Measurements from ENCODE around the gene DSCAM. TPM values are rescaled to one million over a fixed set of nuclear protein-coding genes. Genes with fewer than 3 reads are reported as not detected.

The DSCAM gene
- total RNA-seq, 2 experiments from 2014 or later = not detected

DNA sequence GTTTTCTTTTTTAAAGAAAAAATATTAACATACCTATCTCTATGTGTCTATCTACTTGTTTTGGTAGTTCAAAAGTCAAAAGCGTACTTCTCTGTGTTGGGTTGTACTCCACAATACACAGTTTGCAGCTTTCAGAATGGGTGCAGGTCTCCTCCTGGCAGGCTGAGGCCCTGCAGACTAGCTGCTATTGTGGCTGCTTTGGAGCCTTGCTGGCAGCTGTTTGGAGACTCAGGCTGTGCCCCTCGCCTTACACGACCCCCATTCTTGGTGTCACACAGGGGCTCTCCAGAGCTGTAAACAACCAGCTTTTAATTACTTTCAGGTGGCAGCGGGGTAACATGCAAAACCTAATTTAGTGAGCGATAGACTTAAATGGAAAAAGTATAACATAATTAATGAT, 160.4 kb downstream of the DSCAM start:
- peaks cover 3% of the 10 kb centered on the region for H3K9me3 Mint-ChIP-seq
- H3K36me3 Mint-ChIP-seq (ENCODE audit: low read depth) = no peaks in the 10 kb centered on the region
- H3K4me3 Mint-ChIP-seq = no peak overlapping the region
- H3K27ac Mint-ChIP-seq = no peak overlapping the region
- TF ChIP-seq CTCF (IDR thresholded peaks at IDR 0.05) = no peak
- no peak for DNase-seq
- no peak for ATAC-seq
- peaks cover 3% of the 10 kb centered on the region for H3K27me3 Mint-ChIP-seq
- intact Hi-C loops (cut with micrococcal nuclease) = no loop called here
- POLR2A ChIA-PET = interaction anchor here (0.6 to 0.9 kb wide), 2 partner anchors 11 to 368 kb away, joined by 3 to 4 read pairs; no protein-coding TSS in a partner anchor
- no peaks in the 10 kb centered on the region for H3K4me1 Mint-ChIP-seq (ENCODE audit: low read depth)
- CTCF ChIA-PET = no interaction called here

DNA sequence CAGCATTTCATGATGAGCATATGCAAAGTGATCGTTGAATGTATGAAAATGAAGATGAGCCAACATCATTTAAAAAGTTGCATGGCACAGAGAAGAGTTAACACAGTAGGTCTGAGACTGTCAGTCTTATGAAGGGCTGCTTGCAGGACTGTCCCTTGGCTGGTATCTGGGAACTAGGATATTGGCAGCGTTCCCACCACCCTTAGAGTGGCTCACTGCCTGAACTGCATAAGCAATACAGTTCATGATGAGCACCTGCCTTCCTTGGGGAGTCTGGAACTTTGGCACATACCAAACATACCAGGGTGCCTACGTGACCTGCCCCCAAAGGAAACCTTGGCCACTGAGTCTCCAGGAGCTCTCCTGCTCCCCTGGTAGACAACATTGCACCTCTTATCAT, 161.8 kb downstream of the DSCAM start:
- ChIA-PET POLR2A (no interaction called here), CTCF (no interaction called here)
- Mint-ChIP-seq H3K4me3 (no peak overlapping the region), H3K36me3 (ENCODE audit: low read depth) (no peaks in the 10 kb centered on the region), H3K27me3 (peaks cover 3% of the 10 kb centered on the region), H3K4me1 (ENCODE audit: low read depth) (no peaks in the 10 kb centered on the region), H3K9me3 (peaks cover 3% of the 10 kb centered on the region), H3K27ac (no peak overlapping the region)
- intact Hi-C loops (cut with micrococcal nuclease) = no loop called here
- ATAC-seq (no peak), DNase-seq (no peak)
- TF ChIP-seq CTCF (IDR thresholded peaks at IDR 0.05) = no peak

DNA sequence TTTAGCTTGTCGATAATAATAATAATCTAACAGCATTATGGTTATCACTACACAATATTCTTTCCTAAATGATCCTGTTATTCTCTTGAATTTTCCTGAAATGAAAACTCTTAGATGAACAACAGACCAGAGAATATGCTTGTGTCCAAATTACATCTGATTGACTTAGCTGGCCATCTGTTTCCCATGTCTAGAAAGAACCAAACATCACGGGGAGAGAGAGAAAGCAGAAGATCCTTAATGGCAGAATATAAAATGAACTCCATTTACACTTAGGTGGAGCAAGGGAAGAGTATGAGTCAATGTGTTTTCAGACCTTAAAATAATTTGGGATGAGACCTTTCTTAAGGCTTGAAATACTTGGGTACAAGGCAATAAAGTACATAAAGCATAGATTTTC, 162.2 kb downstream of the DSCAM start:
- Mint-ChIP-seq H3K27me3 (peaks cover 3% of the 10 kb centered on the region), H3K27ac (no peak overlapping the region), H3K4me1 (ENCODE audit: low read depth) (no peaks in the 10 kb centered on the region), H3K4me3 (no peak overlapping the region), H3K36me3 (ENCODE audit: low read depth) (no peaks in the 10 kb centered on the region), H3K9me3 (peaks cover 3% of the 10 kb centered on the region)
- DNase-seq (no peak), ATAC-seq (no peak)
- TF ChIP-seq CTCF (IDR thresholded peaks at IDR 0.05) = no peak
- POLR2A ChIA-PET = no interaction called here
- intact Hi-C loops (cut with micrococcal nuclease) = no loop called here
- CTCF ChIA-PET = no interaction called here

GRCh38 chr21:40683349-40683748, 163.6 kb downstream of the DSCAM start:
- no peak overlapping the region for H3K4me3 Mint-ChIP-seq
- CTCF ChIA-PET = no interaction called here
- no peak for DNase-seq
- intact Hi-C loops (cut with micrococcal nuclease) = no loop called here
- H3K27ac Mint-ChIP-seq = no peak overlapping the region
- H3K4me1 Mint-ChIP-seq (ENCODE audit: low read depth) = no peaks in the 10 kb centered on the region
- H3K27me3 Mint-ChIP-seq = peaks cover 3% of the 10 kb centered on the region
- no peaks in the 10 kb centered on the region for H3K36me3 Mint-ChIP-seq (ENCODE audit: low read depth)
- H3K9me3 Mint-ChIP-seq = peaks cover 3% of the 10 kb centered on the region
- ATAC-seq = no peak
- no peak for TF ChIP-seq CTCF (IDR thresholded peaks at IDR 0.05)
- POLR2A ChIA-PET = interaction anchor here (1.0 kb wide), 1 partner anchor 10 kb away, joined by 3 read pairs; no protein-coding TSS in a partner anchor

- H3K9me3 Mint-ChIP-seq = peaks cover 3% of the 10 kb centered on the region
- H3K4me3 Mint-ChIP-seq = no peak overlapping the region
- H3K27ac Mint-ChIP-seq = no peak overlapping the region
- ATAC-seq = no peak
- no peaks in the 10 kb centered on the region for H3K4me1 Mint-ChIP-seq (ENCODE audit: low read depth)
- ChIA-PET CTCF (no interaction called here), POLR2A (no interaction called here)
- DNase-seq = no peak
- H3K27me3 Mint-ChIP-seq = peaks cover 3% of the 10 kb centered on the region
- no peaks in the 10 kb centered on the region for H3K36me3 Mint-ChIP-seq (ENCODE audit: low read depth)
- TF ChIP-seq CTCF (IDR thresholded peaks at IDR 0.05) = no peak
- intact Hi-C loops (cut with micrococcal nuclease) = no loop called here
Observed at GRCh38 chr21:40681164-40681859, 165.6 kb downstream of the DSCAM start.

Measured in activated CD8-positive, alpha-beta T cell treated with anti-CD3 and anti-CD28 coated beads for 36 hours (primary cell).